Stimulated activated CD4-positive, alpha-beta T cell treated with anti-CD3 and anti-CD28 coated beads, Interleukin-15, amount 100 ng/mL, for 48 hours (primary cell): ENCODE data around the gene LY86.

Experiments used
- DNase-seq, 2 donors: peaks; one replicate each; pipeline ENCODE4 v3.0.0-alpha.2; 2020; ENCODE audit warnings: low read depth in 2 of 2

The LY86 gene

DNA sequence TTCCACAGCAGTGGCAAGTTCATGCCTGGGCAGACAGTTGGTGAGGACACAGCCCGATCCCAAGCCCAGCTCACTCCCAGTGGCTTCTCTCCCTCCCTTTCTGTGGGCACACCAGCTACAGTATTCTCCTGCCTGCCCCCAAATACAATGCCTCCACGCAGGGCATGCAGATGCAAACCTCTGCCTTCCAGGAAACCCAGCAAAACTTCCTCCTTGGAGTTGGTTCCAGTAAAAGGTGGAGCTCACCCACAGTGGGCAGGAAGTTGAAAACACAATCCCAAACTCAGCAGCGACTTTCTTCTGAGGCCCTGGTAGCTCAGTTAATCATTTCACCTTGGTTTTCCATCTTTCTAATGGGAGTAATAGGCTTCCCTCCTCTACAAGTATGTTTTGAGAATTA is 93.7 kb downstream of the LY86 start:
- DNase-seq, result no peak

DNA sequence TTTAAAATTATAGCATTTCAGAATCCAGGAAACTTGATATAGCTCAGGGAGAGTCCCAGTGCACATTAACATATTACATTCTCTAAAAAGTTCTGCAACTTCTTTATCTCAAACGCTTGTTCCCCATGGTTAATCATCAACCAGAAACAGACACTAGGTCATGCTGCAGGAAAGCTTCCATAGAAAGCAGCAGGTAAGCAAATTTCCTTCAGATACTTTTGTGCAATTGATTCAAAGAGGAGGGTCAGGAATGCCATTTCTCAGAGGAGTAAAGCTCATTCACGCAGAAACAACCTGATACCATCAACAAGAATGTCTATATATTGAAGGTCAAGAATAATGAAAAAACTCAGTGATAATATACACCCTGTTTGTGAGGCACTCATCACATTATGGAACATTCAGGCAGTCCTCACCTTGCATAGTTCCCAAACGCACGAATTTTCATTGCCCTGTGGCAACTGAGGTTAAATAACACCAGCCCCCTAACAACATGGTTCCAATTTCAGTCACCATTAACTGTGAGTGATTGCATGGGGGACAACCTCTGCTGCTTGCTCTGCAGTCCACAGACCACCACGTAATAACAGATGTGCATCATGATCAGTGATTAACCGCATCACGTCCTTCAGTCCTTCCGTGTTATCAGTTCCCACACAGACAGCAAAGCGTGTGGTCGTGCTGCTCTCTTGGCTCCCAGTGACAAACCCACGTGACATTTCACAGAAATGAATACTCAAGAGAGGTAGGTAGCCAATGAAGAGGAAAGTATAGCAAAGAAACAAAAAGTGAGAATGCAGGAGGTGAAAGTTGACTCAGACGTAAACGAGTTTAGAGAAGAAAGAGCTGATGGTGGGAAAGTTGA is 95.7 kb downstream of the LY86 start:
- peak in 1 of 2 donors; percentile 32 for DNase-seq

DNA sequence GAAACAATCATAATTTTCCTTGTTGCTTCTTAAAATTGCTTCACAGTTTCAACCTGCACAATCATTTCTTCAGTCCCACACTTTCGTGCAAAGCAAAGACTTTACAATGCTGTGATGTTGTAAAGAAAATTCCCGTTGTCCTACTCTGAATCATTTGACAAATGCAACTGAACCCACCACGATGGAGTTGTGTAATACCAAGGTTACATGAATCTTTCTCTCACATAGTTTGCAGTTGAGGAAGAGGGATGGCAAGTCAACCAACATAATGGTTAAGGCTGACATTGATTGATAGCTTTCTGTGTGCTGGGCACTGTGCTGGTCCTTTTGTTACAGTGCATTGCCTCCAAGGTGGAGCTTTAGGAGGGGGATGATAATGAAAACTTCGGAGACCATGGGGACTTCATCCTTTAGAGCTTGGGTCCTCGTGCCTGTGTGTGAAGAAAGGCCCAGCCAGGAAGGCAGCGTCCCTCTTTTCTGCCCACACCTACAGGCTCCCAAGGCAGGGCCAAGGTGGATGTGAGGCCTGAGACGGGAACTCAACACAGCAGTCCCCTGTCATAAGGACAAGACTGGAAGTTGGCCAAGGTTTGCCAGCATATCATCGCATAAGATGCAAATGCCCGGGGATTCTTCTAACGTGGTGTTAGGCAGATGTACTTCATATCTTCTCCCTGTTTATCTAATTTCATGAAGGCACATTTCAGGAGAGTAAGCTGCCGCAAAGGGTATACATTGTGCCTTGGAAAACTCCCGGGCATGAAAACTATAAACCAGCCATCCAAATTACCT is 96.9 kb downstream of the LY86 start:
- DNase-seq, result no peak

DNA sequence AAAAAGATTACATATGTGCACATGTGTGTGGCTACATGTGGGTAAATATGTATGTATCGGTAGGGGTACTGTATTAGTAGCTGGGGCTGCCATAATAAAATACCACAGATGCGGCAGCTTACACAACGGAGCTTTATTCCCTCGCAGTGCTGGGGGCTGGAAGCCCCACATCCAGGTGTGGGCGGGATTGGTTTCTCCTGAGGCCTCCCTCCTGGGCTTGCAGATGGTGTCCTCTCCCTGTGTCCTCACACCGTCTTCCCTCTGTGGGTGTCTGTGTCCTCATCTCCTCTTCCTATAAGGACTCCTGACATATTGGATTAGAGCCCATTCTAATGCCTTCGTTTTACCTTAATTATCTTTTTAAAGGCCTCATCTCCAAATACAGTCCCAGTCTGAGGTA is 97.7 kb downstream of the LY86 start:
- no peak for DNase-seq

DNA sequence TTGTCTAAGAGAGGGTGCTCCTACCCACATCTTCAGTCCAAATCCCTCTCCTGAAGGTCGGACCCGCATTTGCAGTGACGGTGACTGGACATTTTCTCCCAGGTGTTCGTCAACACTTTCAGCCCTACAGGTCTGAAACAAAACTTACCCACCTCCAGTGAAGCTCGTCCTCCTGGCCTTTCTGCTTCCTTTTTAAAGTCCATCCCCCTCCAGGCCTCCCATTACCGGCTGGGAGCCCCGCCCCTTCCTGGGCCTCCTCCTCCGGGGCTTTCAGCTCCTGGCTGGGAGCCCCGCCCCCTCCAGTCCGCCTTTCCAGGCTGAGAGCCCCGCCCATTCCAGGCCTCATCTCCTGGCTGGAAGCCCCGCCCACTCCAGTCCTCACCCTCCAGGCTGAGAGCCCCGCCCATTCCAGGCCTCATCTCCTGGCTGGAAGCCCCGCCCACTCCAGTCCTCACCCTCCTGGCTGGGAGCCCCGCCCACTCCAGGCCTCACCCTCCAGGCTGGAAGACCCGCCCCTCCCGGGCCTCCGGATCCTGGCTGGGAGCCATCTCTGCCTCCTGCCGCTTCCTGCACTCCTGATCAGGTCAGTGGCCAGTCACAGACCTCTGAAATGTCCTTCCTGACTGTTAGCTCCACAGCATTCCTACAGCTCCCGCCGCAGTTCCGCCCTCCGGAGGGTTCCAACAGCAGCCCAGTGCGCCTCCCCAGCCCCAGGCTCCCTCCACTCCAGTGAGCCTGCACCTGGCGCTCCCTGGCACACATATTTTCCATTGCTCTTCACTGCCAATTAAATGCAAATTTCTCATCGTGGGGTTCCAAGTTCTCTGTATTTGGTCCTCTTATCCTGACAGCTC is 98.5 kb downstream of the LY86 start:
- DNase-seq, result peak; percentile 5 to 56

DNA sequence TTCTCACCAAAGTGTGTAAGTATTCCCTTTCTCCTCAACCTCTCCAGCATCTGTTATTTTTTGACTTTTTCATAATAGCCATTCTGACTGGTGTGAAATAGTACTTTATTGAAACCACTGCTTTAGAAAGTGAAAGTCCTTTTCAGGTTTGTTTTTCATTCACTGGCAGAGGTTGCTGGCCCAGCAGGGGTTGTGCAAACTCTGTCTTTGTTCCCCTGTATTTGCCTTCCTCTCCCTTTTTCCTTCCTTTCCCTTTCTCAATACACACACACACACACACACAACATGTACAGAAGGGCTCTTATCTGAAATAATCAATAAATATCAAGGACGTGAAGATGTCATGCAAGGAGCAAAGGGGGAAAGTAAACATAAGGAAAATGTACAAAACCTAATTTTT is 99.8 kb downstream of the LY86 start:
- DNase-seq, result no peak

DNA sequence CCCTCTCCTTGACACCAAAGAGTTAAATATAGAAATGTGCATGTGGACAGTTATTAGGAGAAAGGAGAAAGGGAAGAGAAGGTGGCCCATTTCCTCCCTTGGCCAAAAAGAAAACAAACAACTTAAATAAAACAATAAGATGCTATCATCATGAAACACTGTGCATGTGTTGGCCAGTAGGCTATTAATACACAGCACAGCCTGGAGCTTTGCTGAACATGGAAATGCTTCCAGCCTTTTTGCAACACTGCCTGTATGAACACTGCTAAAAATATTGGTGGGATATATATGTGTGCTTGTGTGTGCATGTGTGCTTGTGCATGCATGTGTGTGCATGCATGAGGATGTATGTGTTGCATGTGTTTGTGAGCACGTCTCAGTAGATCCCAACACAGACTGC is 100.4 kb downstream of the LY86 start:
- DNase-seq, result no peak

DNA sequence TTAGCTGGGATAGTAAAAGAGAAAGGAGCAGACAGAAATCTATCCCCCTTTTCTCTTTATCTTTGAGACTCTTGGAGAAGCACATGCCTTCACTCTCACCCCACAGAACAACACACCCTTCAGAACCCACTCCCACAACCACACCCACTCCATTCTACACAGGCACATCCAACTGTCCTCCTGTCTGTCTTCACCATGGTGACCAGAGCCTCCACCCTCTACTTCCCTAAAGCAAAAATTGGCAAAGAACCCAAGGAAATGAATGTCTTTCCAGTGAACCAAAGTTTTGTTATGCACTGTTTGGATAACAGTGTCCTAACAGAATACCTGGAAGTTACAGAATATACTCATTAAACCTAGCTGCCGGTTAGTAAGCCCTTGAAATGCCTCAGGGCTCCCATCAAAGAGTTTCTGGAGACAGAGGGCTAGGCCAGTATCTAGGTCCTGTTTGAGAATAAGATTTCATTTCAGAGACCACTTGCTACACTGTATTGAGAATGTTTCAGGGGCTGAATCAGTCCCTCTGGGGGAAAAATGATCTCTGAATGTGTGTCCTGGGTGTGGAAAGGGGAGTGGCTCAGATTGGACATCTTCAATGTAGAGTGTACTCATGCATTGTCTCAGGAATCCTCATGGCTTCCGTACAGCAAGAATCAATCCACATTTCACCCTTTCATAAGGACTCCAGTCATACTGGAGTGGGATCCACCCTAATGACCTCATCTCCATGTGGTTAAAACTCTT is 101.1 kb downstream of the LY86 start:
- no peak for DNase-seq

DNA sequence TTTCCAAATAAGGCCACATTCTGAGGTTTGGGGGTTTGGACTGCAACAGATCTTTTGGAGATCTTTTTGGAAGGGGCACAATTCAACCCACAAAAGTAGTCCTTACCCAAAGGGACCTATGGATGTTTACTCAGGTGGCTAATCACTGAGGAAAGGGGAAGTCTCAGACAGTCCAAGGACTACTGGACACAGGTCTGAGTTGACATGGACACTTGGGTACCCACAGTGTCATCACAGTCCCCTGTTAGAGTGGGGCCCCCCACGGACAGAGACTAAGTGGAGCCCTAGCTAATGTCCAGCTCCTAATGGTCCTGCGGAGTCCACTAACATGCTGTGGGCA is 101.6 kb downstream of the LY86 start:
- DNase-seq, result no peak

DNA sequence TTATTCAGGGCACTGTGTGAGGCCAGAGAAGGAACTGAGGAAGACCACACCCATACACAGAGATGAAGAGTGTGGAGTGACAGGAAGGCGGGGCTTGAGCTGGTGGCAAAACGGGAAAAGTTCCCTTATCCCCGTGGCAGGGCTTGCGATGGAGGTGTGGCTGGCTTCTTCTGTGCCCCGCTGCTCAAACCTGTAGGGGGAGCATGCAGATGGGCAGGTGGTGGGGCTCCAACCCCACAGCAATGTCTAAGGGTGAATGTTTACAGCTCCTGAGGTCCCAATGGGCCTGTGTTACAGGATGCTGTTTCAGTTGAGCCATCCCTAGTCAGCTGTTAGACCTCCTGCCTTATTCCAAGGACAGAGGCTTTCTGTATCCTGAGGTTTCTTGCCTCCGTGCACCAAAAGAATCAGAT is 105.9 kb downstream of the LY86 start:
- no peak for DNase-seq

DNA sequence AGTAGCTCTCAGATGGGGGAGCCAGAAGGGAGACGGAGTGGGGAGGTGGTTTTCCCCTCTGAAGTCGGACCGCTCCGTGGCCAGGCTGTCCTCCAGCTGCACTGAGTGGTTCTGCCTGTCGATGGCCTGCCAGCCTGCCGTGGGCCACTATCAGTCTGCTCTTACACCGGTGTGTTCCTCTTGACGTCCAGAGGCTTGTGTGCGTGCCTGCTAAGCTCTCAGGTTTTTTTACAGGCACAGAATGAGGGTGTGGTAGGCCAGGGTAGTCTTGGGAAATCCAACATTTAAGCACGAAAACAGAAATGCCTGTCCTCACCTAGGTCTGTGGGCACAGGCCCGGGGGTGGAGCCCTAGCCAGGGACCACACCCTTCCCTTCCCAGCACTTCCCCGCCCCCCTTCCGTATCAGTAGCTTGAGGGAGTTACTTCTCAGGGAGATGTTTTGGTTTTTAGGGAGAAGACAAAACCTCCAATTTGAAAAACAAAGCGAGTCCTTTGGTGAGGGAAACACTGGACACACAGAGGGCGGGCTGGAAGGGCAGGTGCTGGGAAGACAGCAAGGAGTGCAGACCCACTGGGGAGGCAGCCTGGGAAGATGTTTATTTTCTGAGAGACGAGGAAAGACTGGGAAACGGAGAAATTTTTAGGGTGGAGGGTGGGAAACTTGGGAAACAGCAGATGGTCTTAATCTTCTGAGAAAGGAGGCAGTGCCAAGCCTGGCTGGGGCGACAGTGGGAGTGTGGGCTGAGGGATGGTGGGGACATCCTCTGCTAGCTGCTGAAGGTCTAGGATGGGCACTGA is 106.5 kb downstream of the LY86 start:
- DNase-seq, result no peak

DNA sequence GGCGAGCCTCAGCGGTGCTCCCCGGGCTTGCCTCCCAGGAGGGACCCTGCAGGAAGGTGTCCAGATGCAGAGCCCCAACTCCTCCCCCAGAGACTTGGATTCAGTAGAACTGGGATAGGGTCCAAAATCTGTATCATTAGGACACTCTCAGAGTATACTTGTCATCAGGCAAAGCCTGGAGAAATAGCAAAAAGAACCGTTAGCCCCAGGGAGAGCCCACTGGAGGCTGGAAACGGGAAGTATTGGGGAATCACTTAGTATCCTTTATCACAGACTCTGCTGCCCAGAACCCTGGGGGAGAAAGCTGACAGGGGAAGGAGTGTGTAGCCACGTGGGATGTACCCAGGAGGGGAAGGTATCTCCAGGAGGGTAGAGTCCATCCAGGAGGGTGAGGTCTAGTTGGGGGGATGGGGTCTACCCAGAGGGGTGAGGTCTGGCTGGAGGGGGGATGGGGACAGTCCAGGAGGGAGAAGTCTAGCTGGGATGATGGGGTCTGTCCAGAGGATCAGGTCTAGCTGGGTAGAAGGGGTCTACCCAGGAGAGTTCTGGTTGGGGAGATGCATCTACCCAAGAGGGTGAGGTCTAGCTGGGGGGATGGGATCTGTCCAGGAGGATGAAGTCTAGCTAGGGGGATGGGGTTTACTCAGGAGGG is 107.2 kb downstream of the LY86 start:
- no peak for DNase-seq

DNA sequence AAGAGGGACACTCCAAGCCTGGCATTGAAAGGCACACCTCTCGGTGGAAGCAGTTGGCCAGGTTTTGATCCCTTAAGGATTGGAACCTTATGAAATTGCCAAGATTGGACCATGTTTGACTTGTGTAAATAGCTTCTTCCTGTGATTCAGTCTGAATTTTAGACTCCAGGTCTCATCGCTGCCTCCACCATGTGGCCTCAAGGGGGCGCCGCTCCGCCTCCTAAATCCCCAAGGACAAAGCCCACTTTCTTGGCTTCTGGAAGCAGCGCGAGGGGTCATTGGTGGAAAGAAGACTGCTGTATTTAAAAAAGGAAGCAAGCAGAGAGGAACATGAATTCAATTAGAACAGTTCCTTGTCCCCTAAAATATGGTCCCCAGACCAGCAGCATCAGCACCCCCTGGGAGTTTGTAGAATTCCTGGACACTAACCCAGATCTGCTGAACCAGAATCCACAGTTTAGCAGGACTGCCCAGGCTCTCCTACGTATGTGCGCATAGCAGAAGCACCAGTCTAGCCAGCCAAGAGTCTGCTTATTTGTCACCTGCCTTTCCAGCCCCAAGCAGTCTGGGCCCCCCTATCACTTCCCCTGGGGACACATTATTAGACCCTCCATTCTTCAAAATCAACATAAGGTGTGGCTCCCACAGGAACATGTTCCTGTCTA is 108.5 kb downstream of the LY86 start:
- peak in 1 of 2 donors; percentile 29 for DNase-seq

DNA sequence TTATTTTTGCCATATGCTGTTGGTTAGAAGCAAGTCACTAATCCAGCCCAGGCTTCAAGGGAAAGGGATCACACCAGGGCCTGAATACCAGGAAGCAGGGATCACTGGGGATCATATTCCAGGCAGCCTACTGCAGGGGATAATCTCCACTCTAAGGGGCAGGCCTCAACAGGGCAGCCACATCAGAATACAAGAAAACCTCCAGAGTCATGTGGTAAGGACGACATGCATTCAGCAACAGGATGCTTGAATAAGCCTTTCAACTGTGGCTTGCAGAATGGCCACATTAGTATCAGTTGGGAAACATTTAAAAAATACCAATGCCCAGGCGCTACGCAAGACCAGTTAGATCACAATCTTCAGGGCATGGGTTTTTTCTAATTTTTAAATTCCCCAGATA is 109.1 kb downstream of the LY86 start:
- no peak for DNase-seq

DNA sequence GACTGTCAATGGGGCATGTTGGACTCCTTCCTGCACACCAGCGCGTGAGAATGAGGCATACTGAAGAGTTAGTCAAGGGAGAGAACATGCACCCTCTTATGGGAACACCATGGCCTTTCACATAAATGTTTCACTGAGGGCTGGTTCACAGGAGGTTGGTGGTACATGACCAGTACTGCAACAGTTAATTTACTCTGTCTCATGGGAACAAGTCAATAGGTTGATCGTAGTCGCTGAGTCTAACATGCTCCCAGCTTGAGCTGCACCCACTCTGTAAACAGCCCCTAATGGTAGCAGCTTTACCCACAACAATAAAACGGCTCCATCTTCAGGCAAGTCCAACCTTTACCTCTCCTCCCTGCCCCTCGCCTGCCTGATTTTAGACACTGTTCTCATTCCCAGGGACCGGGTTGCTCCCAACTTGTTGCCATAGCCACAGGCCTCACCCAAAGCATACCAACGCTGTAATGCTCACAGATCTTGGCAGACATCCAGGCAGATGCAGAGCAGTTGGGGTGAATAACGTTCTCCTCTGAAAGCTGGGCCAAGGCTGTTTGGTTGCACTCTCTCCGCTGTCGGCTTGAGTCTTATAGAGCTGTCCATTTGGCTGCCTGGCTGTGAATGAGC is 111.3 kb downstream of the LY86 start:
- DNase-seq, result no peak

DNA sequence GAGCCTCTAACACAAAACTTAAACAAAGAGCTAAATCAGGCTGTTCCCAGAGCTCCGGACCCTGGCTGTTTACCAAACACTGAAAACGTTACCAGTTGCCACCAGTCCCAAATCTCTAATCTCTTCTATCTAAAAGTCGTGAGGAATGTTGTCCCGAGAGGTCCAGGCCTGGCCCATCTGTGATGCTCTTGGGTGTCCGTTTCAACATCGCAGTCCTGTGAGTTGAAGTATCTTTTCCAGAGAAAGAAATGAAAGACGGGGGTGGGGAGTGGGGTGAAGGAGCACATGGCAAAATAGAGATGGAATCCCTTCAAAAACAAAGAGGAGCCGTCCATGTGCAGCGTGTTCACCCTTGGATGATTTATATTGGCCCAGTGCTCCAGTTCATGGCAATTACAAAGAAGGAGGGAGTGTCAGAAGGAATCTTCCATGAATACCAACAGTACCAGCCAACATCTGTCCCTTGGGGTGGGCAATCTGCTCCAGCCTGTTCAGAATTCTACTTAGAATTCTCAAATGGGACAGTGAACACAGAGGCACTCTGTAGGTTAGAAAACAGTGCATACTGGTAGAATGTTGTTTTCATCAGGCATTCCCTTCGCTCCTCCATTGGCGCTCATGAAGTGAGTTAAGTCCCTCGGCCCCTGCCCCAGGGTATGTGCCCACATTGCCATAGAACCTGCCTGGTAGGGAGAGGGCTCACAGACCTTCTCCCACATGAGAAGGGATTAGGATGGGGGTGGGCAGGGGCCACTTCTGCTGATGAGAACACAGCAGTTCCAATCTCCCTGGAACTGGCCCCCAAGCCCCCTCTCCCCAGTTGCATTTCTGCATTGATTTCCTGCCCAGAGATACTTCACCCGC is 112.1 kb downstream of the LY86 start:
- DNase-seq, result no peak

DNA sequence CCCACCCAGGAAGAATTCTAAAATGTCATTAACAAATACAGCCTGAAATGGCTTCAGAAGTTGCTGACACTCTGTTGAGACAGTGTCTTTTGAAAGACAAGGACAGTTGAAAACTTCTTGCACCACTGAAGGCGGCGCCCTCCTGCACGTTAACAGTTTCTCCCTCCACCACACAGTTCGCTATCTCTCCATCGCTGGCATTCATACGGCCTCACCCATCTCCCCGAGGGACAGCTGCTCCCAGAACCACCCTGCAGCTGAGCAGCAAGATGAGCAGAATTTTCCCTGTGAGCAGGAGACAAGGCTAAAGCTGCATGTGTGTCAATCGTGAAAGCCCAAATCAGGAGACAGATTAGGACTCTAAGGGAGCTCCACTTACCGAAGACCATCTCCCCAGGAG is 113.3 kb downstream of the LY86 start:
- DNase-seq, result no peak

DNA sequence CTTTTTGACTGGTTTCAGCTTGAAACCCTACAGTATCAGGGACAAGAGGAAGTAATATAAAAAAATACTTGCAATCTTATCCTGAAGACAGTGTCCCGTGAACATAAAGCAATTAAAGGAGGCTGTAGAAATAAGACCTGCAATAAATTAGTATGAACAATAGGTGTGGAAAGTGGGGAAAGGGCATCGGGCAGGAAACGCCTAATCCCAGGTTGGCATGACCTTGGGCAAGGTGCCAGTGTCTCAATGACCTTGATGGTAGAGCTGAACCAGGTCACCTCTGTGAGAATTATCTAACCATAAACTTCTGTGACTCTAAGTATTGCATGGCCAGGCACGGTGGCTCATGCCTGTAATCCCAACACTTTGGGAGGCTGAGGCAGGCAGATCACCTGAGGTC is 115.2 kb downstream of the LY86 start:
- DNase-seq, result no peak
